ENCODE measurements around the gene POP4. TPM values are rescaled to one million over a fixed set of nuclear protein-coding genes. Genes with fewer than 3 reads are reported as not detected.

Gene POP4
- total RNA-seq, 4 donors from 2014 or later, result 59.9 to 64.5 (median 61.3) TPM

DNA sequence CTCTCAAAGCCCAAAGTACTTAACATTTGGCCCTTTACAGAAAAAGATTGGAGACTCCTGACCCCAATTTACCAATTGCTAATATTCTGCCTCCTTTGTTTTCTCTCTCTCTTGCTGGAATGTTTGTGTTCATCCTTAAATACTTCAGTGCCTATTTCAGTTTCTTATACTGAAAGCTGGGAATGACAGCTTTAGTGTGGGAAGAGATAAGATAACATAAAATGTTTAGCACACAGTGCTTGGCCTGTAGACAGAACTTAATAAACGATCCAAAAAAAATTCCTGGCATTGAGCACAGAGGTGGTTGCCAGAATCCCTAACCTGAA, 56.2 kb downstream of the POP4 start:
- Histone ChIP-seq H3K27me3 (no peaks in the 10 kb centered on the region), H3K36me3 (no peaks in the 10 kb centered on the region), H3K4me3 (peak overlapping the region in 1 of 4 donors; percentile 4), H3K27ac (peak overlapping the region; percentile 94 to 100 (median 98)), H3K4me1 (peaks cover 27 to 35% of the 10 kb centered on the region in 2 donors), H3K9me3 (no peaks in the 10 kb centered on the region)
- in situ Hi-C loops (cut with MboI; ENCODE audit: low sequenced_read_pairs in 4 of 4) (loop anchor here in 2 of 4 donors (5.0 to 10.0 kb wide), 2 partner anchors 50 to 53 kb away; partner anchors contain the start of gene C19orf12 (in 2 of the 2)), intact Hi-C loops (cut with DNase I; ENCODE audit: low total_unique reads) (loop anchor here (2.0 kb wide), 1 partner anchor 51 kb away; no protein-coding TSS in a partner anchor)
- DNase-seq, result no peak
- TF ChIP-seq, protein P1, sequence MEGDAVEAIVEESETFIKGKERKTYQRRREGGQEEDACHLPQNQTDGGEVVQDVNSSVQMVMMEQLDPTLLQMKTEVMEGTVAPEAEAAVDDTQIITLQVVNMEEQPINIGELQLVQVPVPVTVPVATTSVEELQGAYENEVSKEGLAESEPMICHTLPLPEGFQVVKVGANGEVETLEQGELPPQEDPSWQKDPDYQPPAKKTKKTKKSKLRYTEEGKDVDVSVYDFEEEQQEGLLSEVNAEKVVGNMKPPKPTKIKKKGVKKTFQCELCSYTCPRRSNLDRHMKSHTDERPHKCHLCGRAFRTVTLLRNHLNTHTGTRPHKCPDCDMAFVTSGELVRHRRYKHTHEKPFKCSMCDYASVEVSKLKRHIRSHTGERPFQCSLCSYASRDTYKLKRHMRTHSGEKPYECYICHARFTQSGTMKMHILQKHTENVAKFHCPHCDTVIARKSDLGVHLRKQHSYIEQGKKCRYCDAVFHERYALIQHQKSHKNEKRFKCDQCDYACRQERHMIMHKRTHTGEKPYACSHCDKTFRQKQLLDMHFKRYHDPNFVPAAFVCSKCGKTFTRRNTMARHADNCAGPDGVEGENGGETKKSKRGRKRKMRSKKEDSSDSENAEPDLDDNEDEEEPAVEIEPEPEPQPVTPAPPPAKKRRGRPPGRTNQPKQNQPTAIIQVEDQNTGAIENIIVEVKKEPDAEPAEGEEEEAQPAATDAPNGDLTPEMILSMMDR (IDR thresholded peaks at IDR 0.05 in 4 of 5, conservative IDR thresholded peaks at IDR 0.05 in 1 of 5), result no peak
- TF ChIP-seq POLR2A (IDR thresholded peaks at IDR 0.05), result no peak
- no peak for ATAC-seq

DNA sequence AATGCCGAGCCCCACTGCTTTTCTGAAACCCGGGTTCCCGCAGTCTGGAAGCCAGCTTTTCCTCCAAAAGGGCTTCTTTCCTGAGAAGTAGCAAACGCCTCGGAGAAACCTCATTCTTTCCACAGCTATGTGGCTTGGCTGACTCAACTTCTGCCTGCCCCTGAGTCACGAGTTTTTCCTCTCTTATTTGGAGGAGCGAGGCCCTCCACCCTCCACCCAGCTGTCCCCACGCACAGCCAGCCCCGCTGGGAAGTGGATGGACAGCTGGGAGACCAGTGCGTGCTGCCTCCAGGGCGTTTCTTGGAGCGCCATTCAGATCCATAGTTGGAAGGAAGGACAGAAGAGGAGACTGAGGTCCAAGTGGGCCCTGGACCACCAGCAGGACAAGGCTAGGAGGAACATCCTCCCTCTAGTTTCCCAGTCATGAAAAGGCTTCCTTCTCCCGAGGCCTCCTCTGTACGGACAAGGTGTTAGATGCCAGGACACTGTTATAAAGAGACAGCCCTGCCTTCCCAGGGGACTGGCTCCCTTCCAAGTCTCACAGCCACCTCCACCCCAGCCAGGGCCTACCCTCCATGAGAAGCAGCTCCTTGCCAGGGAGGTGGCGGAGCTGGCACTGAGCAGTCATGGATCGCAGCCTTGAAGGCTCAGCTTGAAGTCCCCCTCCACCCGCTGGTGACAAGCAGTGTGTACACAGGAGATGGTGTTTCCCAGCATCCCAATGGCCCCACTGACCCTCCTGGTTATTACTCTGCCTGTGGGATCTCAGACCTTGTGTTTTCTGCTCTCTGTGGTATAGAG, 56.7 kb downstream of the POP4 start:
- Histone ChIP-seq H3K27ac (peak overlapping the region; percentile 94 to 100 (median 98)), H3K4me1 (peaks cover 33 to 41% of the 10 kb centered on the region in 2 donors), H3K36me3 (no peaks in the 10 kb centered on the region), H3K9me3 (no peaks in the 10 kb centered on the region), H3K4me3 (peak overlapping the region in 1 of 4 donors; percentile 4), H3K27me3 (no peaks in the 10 kb centered on the region)
- in situ Hi-C loops (cut with MboI; ENCODE audit: low sequenced_read_pairs in 4 of 4), result loop anchor here in 2 of 4 donors (5.0 to 10.0 kb wide), 2 partner anchors 51 to 52 kb away; partner anchors contain the start of gene C19orf12 (in 2 of the 2)
- ATAC-seq (peak in 1 of 2 donors; percentile 5), DNase-seq (peak in 1 of 2 donors; percentile 71)
- intact Hi-C loops (cut with DNase I; ENCODE audit: low total_unique reads), result loop anchor here (2.0 kb wide), 1 partner anchor 52 kb away; no protein-coding TSS in a partner anchor
- peak; percentile 25 for TF ChIP-seq POLR2A (IDR thresholded peaks at IDR 0.05)
- TF ChIP-seq, protein P1 (IDR thresholded peaks at IDR 0.05 in 4 of 5, conservative IDR thresholded peaks at IDR 0.05 in 1 of 5), result no peak

DNA sequence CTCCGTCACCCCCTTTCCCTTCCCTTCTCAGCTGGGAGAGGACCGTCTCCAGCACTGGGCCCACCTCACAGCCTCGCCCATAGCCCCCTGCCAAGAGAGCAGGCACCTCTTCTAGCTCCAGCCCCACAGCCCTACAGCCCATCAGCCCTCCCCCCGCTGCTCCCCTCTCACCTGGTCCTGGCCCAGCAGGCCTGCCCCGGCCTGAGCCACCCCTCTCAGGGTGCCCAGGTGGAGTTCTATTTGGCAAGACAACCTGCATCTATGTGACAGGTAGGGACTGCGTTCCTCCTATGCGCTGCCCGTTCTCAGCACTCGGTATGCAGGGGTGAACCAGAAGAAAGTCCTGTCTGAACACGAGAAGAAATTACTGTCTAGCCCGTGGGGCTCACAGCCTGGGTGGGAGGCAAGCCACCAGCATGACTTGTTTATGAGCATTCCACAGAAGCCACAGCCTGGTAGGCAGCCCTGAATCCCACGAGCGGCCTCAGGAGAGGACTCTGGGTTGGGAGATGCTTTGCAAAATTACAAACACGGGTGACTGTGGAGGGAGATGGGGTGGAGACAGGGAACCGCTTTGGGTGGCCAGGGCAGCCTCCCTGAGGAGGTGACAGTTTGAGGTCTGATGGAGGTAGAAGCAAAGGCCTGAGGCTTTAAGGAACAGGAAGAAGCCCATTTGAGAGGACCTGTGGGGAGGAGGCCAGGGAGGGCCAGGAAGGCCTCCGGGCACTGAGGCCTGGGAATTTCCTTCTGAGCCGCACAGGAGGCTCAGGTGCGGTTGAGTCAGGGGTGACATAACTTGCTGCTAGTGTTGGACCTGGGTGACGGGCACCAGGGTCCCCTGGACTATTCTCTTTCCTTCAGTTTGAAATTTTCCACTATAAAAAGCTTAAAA, 58.0 kb downstream of the POP4 start:
- no peak for ATAC-seq
- Histone ChIP-seq H3K9me3 (no peaks in the 10 kb centered on the region), H3K27ac (peak overlapping the region; percentile 94 to 100 (median 98)), H3K27me3 (no peaks in the 10 kb centered on the region), H3K4me1 (peaks cover 46 to 54% of the 10 kb centered on the region in 2 donors), H3K4me3 (peak overlapping the region in 2 of 4 donors; percentile 95 to 99), H3K36me3 (no peaks in the 10 kb centered on the region)
- peak in 1 of 2 donors; percentile 27 for DNase-seq
- TF ChIP-seq, protein P1 (IDR thresholded peaks at IDR 0.05 in 4 of 5, conservative IDR thresholded peaks at IDR 0.05 in 1 of 5), result no peak
- TF ChIP-seq POLR2A (IDR thresholded peaks at IDR 0.05), result no peak
- in situ Hi-C loops (cut with MboI; ENCODE audit: low sequenced_read_pairs in 4 of 4), result loop anchor here in 2 of 4 donors (5.0 to 10.0 kb wide), 2 partner anchors 51 to 52 kb away; partner anchors contain the start of gene C19orf12 (in 2 of the 2)
- intact Hi-C loops (cut with DNase I; ENCODE audit: low total_unique reads), result loop anchor here (2.0 kb wide), 1 partner anchor 53 kb away; no protein-coding TSS in a partner anchor

DNA sequence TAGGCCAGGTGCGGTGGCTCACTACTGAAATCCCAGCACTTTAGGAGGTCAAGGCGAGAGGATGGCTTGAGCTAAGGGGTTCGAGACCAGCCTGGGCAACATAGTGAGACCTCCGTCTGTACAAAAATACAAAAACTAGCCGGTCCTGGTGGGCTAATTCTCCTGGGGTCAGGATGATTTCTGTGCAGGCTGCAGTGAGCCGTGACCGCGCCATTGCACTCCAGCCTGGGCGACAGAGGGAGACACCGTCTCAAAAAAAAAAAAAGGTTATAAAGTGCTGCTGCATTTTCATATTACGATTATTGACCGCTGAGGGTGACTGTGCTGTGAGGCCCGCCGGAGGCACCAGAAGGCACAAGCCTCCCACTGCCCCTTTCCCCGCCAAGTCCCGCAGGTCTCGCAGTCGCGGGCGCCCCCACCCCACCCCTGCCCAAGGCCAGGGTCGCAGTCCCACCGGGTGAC, 58.7 kb downstream of the POP4 start:
- no peak for DNase-seq
- H3K27me3 ChIP-seq, result no peaks in the 10 kb centered on the region
- TF ChIP-seq, protein P1 (IDR thresholded peaks at IDR 0.05 in 4 of 5, conservative IDR thresholded peaks at IDR 0.05 in 1 of 5), result peak in 3 of 5 experiments; percentile 27 to 64 (median 46)
- TF ChIP-seq POLR2A (IDR thresholded peaks at IDR 0.05), result no peak
- H3K27ac ChIP-seq, result peak overlapping the region; percentile 94 to 100 (median 98)
- H3K9me3 ChIP-seq, result no peaks in the 10 kb centered on the region
- peaks cover 53 to 61% of the 10 kb centered on the region in 2 donors for H3K4me1 ChIP-seq
- H3K36me3 ChIP-seq, result no peaks in the 10 kb centered on the region
- intact Hi-C loops (cut with DNase I; ENCODE audit: low total_unique reads), result loop anchor here (1.0 to 5.0 kb wide), 3 partner anchors 27 to 1157 kb away; no protein-coding TSS in a partner anchor
- peak; percentile 17 to 33 for ATAC-seq
- in situ Hi-C loops (cut with MboI; ENCODE audit: low sequenced_read_pairs in 4 of 4), result loop anchor here in 2 of 4 donors (5.0 to 10.0 kb wide), 2 partner anchors 50 to 52 kb away; partner anchors contain the start of gene C19orf12 (in 2 of the 2)
- H3K4me3 ChIP-seq, result peak overlapping the region; percentile 94 to 99 (median 97)
